Osteocyte (in vitro differentiated cells): ENCODE measurements around the gene PRDM5. TPM values are rescaled to one million over a fixed set of nuclear protein-coding genes. Genes with fewer than 3 reads are reported as not detected.

Source experiments
- DNase-seq: peaks from one replicate; pipeline ENCODE4 v3.0.0; 2021; ENCODE audit warnings: mixed read lengths; ENCODE audit not compliant: unreplicated experiment; ENCODE audit errors: extremely low spot score
- H3K27ac Mint-ChIP-seq: one replicate; pipeline ENCODE4 v1.8.0; 2021; ENCODE audit warnings: mild to moderate bottlenecking, mixed read lengths; ENCODE audit not compliant: unreplicated experiment
- H3K27me3 Mint-ChIP-seq: one replicate; pipeline ENCODE4 v1.8.0; 2021; ENCODE audit warnings: mixed read lengths; ENCODE audit not compliant: unreplicated experiment
- H3K36me3 Mint-ChIP-seq: one replicate; pipeline ENCODE4 v1.8.0; 2021; ENCODE audit warnings: mixed read lengths; ENCODE audit not compliant: unreplicated experiment
- H3K4me1 Mint-ChIP-seq: one replicate; pipeline ENCODE4 v1.8.0; 2021; ENCODE audit warnings: mixed read lengths; ENCODE audit not compliant: unreplicated experiment
- H3K4me3 Mint-ChIP-seq: one replicate; pipeline ENCODE4 v1.8.0; 2021; ENCODE audit warnings: mild to moderate bottlenecking, moderate library complexity, mixed read lengths; ENCODE audit not compliant: unreplicated experiment
- H3K9me3 Mint-ChIP-seq: one replicate; pipeline ENCODE4 v1.8.0; 2021; ENCODE audit warnings: mixed read lengths; ENCODE audit not compliant: unreplicated experiment
- total RNA-seq: library from RNA; stranded (reverse); gene quantifications from 2 replicates; pipeline ENCODE4 v1.2.1, GENCODE V29; 2021
- TF ChIP-seq, protein P1 (sequence below): fragments of 200-600 bp; sonication (generic); IDR thresholded peaks from 2 replicates; pipeline ENCODE4 v1.5.0; 2021; ENCODE audit warnings: antibody characterized with exemption, mild to moderate bottlenecking, moderate library complexity

The PRDM5 gene
- total RNA-seq, 1 donor from 2014 or later: 9.4 TPM

DNA sequence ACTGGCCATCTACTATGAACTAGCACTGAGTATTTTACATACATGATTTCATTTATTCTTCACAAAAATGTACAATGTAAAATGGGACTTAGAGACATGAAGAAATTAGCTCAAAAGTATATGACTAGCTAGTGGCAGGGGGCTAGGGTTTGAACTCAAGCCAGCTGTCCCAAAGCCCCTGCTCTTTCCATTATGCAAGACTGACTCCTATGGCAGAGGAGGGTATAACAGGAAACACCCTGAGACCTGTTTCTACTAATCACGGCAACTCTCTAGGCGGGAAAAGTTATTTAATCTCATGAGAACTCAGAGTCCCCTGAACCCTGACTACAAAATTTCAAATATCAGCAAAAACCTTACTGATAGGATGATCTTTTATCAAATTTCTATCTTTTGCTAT, 150.6 kb downstream of the PRDM5 start:
- Mint-ChIP-seq H3K27me3 (no peaks in the 10 kb centered on the region), H3K4me1 (peaks cover 5% of the 10 kb centered on the region), H3K36me3 (no peaks in the 10 kb centered on the region), H3K27ac (no peak overlapping the region), H3K9me3 (no peaks in the 10 kb centered on the region), H3K4me3 (no peak overlapping the region)
- TF ChIP-seq, protein P1, sequence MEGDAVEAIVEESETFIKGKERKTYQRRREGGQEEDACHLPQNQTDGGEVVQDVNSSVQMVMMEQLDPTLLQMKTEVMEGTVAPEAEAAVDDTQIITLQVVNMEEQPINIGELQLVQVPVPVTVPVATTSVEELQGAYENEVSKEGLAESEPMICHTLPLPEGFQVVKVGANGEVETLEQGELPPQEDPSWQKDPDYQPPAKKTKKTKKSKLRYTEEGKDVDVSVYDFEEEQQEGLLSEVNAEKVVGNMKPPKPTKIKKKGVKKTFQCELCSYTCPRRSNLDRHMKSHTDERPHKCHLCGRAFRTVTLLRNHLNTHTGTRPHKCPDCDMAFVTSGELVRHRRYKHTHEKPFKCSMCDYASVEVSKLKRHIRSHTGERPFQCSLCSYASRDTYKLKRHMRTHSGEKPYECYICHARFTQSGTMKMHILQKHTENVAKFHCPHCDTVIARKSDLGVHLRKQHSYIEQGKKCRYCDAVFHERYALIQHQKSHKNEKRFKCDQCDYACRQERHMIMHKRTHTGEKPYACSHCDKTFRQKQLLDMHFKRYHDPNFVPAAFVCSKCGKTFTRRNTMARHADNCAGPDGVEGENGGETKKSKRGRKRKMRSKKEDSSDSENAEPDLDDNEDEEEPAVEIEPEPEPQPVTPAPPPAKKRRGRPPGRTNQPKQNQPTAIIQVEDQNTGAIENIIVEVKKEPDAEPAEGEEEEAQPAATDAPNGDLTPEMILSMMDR: no peak
- DNase-seq: no peak

DNA sequence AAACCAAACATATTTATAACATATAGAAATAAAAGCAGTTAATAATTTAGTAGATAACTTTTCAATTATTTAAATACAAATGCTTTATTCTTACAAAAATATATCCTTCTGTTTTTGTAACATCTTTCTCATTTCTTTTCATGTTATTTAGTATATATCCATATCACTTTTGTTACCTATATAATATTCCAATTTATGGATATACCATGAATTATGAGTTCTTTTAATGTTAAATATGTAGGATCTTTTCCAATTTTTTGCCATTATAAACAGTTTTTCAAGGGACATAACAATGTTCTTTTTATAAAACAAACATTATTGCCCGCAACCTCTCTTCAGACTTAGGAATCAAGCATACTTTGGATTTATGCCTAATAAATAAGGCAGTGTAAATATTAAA, 151.6 kb downstream of the PRDM5 start:
- Mint-ChIP-seq H3K27ac (no peak overlapping the region), H3K9me3 (no peaks in the 10 kb centered on the region), H3K36me3 (no peaks in the 10 kb centered on the region), H3K4me1 (peaks cover 5% of the 10 kb centered on the region), H3K27me3 (no peaks in the 10 kb centered on the region), H3K4me3 (no peak overlapping the region)
- DNase-seq: no peak
- TF ChIP-seq, protein P1: no peak

DNA sequence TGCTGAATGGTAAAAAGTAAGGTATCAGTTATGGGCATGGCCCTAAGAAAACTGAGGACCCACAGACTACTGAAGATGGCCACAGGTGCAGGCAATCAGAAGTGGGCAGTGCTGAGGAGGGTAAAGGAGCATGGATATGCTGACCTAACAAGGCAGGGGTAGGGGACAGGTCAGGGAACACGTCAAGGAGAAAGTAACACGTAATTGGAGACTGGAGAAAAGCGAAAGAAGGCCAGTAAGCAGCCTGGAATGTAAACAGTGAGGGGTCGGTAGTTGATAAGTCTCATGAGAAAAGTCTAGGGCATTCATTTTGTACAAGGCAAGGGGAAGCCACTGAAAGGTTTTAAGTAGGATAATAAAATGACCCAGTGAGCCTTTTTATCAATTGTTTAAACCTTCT, 153.3 kb downstream of the PRDM5 start:
- Mint-ChIP-seq H3K27me3 (no peaks in the 10 kb centered on the region), H3K4me1 (peaks cover 14% of the 10 kb centered on the region), H3K4me3 (no peak overlapping the region), H3K27ac (no peak overlapping the region), H3K9me3 (no peaks in the 10 kb centered on the region), H3K36me3 (no peaks in the 10 kb centered on the region)
- DNase-seq: no peak
- TF ChIP-seq, protein P1: no peak

DNA sequence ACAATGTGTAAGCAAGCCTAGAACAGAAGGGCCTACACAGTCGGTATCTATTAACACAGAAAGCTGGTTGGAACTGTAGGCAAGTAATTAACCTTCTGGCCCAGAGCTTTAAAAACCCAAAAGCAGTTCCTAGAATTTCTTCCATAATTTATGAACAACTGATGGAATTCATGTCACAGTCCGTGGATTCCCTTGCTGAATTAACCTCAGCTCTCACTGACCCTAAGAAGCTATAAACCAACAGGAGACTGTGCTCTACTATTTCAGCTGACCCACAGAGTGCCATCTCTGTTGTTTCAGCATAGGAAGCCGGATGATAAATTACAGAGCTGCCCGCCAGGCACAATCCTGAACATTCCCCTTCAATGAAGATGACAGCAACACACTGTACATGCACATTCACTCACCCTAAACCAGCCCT, 157.3 kb downstream of the PRDM5 start:
- DNase-seq: no peak
- TF ChIP-seq, protein P1: no peak
- H3K27me3 Mint-ChIP-seq: no peaks in the 10 kb centered on the region
- H3K27ac Mint-ChIP-seq: no peak overlapping the region
- peaks cover 2% of the 10 kb centered on the region for H3K36me3 Mint-ChIP-seq
- H3K4me3 Mint-ChIP-seq: no peak overlapping the region
- H3K4me1 Mint-ChIP-seq: peaks cover 15% of the 10 kb centered on the region
- H3K9me3 Mint-ChIP-seq: no peaks in the 10 kb centered on the region

DNA sequence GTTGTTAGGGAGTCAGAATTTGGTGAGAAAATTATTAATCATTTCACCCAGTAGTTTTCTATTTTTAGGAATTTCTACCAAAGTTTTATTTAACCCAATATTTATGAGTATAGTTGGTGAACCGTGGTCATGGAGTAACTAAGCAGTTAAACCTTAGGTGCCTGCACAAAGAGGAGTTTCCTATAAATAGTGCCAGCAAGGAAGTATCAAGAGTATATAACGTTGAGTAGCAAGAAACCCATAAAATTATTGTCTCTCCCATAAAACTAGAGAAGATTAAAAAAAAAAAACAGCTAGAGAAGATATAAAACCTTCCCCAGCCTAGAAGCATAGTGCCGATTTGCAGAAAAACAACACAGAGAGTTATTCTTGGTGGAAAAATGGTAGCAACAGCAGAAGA, 158.9 kb downstream of the PRDM5 start:
- H3K27me3 Mint-ChIP-seq: no peaks in the 10 kb centered on the region
- no peak overlapping the region for H3K4me3 Mint-ChIP-seq
- H3K9me3 Mint-ChIP-seq: no peaks in the 10 kb centered on the region
- TF ChIP-seq, protein P1: no peak
- peaks cover 2% of the 10 kb centered on the region for H3K36me3 Mint-ChIP-seq
- peaks cover 10% of the 10 kb centered on the region for H3K4me1 Mint-ChIP-seq
- no peak for DNase-seq
- no peak overlapping the region for H3K27ac Mint-ChIP-seq
